H1 (cell line): Measurements from ENCODE around the gene TMC6. TPM values are rescaled to one million over a fixed set of nuclear protein-coding genes. Genes with fewer than 3 reads are reported as not detected.

Source experiments
- CBX5 ChIP-seq: fragments of 300-800, 300-1000 bp; sonication (generic); IDR thresholded peaks from 2 replicates; pipeline ENCODE4 v1.7.1; 2016; ENCODE audit warnings: antibody characterized with exemption, low read length, low read depth
- CHD7 ChIP-seq: fragments of 300-600 bp; sonication (generic); IDR thresholded peaks from 2 replicates; pipeline ENCODE4 v1.7.1; 2012; ENCODE audit warnings: low read length, moderate library complexity, mild to moderate bottlenecking, inconsistent platforms; ENCODE audit not compliant: insufficient replicate concordance
- polyA plus RNA-seq, 7 experiments: library from polyadenylated mRNA; depleted of rRNA in 3 of 7; stranded (reverse) in 5 of 7; unstranded in 2 of 7; fragments of >200 nt in 5 of 7; fragments of 200-250 nt in 2 of 7; gene quantifications; 1 replicate in 5 of 7; 2 replicates in 1 of 7; 4 replicates in 1 of 7; pipeline versions ENCODE4 v1.2.1 to v1.2.3, GENCODE V29; 2011 to 2013; ENCODE audit warnings: missing spikeins in 2 of 7, mixed read lengths in 2 of 7
- total RNA-seq: library from RNA; stranded (reverse); fragmentation: NEBNext Ultra II Directional; extraction: Animal tissue kit (Norgen Biotek cat#: 25700); gene quantifications from 2 replicates; pipeline ENCODE4 v1.2.1, GENCODE V29; 2021

TMC6 gene
- total and polyA plus RNA-seq, 2 of the 8 experiments (the other 6 are each of a cell fraction or from before 2014, with no cell fraction given) = 39.4 to 77.6 TPM

- TF ChIP-seq CHD7 (no peak), CBX5 (no peak)
Observed at GRCh38 chr17:78138204-78139060, 9.9 kb upstream of the TMC6 start (continued).
